HG02973 (cell line): ENCODE data around the gene FBXO24.
"Not testable (repeated sequence)": the region's sequence is repeated elsewhere in the genome, so short reads cannot be mapped to it uniquely, and the experiment has no call there.

Experiments
- ATAC-seq: cut with Tn5 transposase; IDR thresholded peaks from one replicate; pipeline ENCODE4 v1.9.1; 2021; ENCODE audit warnings: moderate library complexity; ENCODE audit not compliant: unreplicated experiment

FBXO24 gene

GRCh38 chr7:100559127-100559526, 27.0 kb upstream of the FBXO24 start:
- no peak for ATAC-seq

- no peak for ATAC-seq
Observed at GRCh38 chr7:100561491-100562194, 24.5 kb upstream of the FBXO24 start.

GRCh38 chr7:100562195-100563099, 23.7 kb upstream of the FBXO24 start:
- ATAC-seq = no peak

GRCh38 chr7:100563100-100563564, 23.0 kb upstream of the FBXO24 start:
- ATAC-seq = no peak

- ATAC-seq = no peak
Observed at GRCh38 chr7:100563809-100564400, 22.2 kb upstream of the FBXO24 start.

GRCh38 chr7:100564405-100564804, 21.7 kb upstream of the FBXO24 start:
- not testable (repeated sequence) for ATAC-seq

- no peak for ATAC-seq
Observed at GRCh38 chr7:100565133-100565571, 21.0 kb upstream of the FBXO24 start.

GRCh38 chr7:100566018-100566531, 20.1 kb upstream of the FBXO24 start:
- ATAC-seq = no peak

GRCh38 chr7:100567031-100567730, 18.9 kb upstream of the FBXO24 start:
- ATAC-seq = no peak

GRCh38 chr7:100567751-100568175, 18.4 kb upstream of the FBXO24 start:
- no peak for ATAC-seq

- ATAC-seq = no peak
Observed at GRCh38 chr7:100568176-100568895, 17.8 kb upstream of the FBXO24 start.

- ATAC-seq = no peak
Observed at GRCh38 chr7:100568896-100569844, 17.0 kb upstream of the FBXO24 start.

GRCh38 chr7:100570954-100571828, 14.9 kb upstream of the FBXO24 start:
- ATAC-seq = no peak

- no peak for ATAC-seq
Observed at GRCh38 chr7:100571829-100572116, 14.4 kb upstream of the FBXO24 start.

GRCh38 chr7:100572281-100572948, 13.7 kb upstream of the FBXO24 start:
- no peak for ATAC-seq

- no peak for ATAC-seq
Observed at GRCh38 chr7:100572949-100573675, 13.0 kb upstream of the FBXO24 start.
